GM19043 (cell line): Measurements from ENCODE around the gene IMPDH2.
"Not testable (repeated sequence)": the region's sequence is repeated elsewhere in the genome, so short reads cannot be mapped to it uniquely, and the experiment has no call there.

Experiments used
- ATAC-seq: cut with Tn5 transposase; IDR thresholded peaks from one replicate; pipeline ENCODE4 v1.9.1; 2021; ENCODE audit warnings: low read depth; ENCODE audit not compliant: unreplicated experiment

The IMPDH2 gene

GRCh38 chr3:49021813-49022687 is 7.1 kb downstream of the IMPDH2 start, which contains the start of gene NDUFAF3:
TSS of gene NDUFAF3 (plus strand) at chr3:49022121. CDS start at chr3:49022145, 24 bp downstream.
- ATAC-seq = peak; percentile 52

- peak; percentile 42 for ATAC-seq
Measured at GRCh38 chr3:49021213-49021812, 7.9 kb downstream of the IMPDH2 start.

GRCh38 chr3:49020330-49021212 is 8.6 kb downstream of the IMPDH2 start:
- no peak for ATAC-seq

GRCh38 chr3:49019941-49020329 is 9.3 kb downstream of the IMPDH2 start:
- ATAC-seq = no peak

GRCh38 chr3:49018707-49019006 is 10.5 kb downstream of the IMPDH2 start:
- ATAC-seq = no peak

GRCh38 chr3:49017971-49018706 is 11.1 kb downstream of the IMPDH2 start, which contains the start of gene DALRD3:
TSS of gene DALRD3 (minus strand) at chr3:49018580. CDS start at chr3:49018564, 16 bp downstream.
- ATAC-seq = no peak

GRCh38 chr3:49017229-49017970 is 11.8 kb downstream of the IMPDH2 start:
- no peak for ATAC-seq

- no peak for ATAC-seq
Measured at GRCh38 chr3:49016414-49017228, 12.6 kb downstream of the IMPDH2 start.

- ATAC-seq = no peak
Measured at GRCh38 chr3:49015765-49016164, 13.4 kb downstream of the IMPDH2 start.

GRCh38 chr3:49015072-49015471 is 14.1 kb downstream of the IMPDH2 start:
- ATAC-seq = no peak

GRCh38 chr3:49013738-49014660 is 15.2 kb downstream of the IMPDH2 start:
- ATAC-seq = no peak

- ATAC-seq = no peak
Measured at GRCh38 chr3:49013113-49013737, 16.0 kb downstream of the IMPDH2 start.

GRCh38 chr3:49012441-49013017 is 16.7 kb downstream of the IMPDH2 start:
- no peak for ATAC-seq

GRCh38 chr3:49009396-49009795 is 19.8 kb downstream of the IMPDH2 start:
- no peak for ATAC-seq

- ATAC-seq = not testable (repeated sequence)
Measured at GRCh38 chr3:49008627-49009026, 20.6 kb downstream of the IMPDH2 start.

GRCh38 chr3:49007771-49008528 is 21.2 kb downstream of the IMPDH2 start:
- peak; percentile 38 for ATAC-seq
